ENCODE measurements around the gene SFXN5. TPM values are rescaled to one million over a fixed set of nuclear protein-coding genes. Genes with fewer than 3 reads are reported as not detected.

SFXN5 gene
- total and polyA plus RNA-seq, 2 of the 8 experiments (the other 6 are each of a cell fraction or from before 2014, with no cell fraction given): 29.3 to 33.1 TPM

GRCh38 chr2:73043276-73043675, 28.2 kb downstream of the SFXN5 start:
- no peak overlapping the region for H3K18ac ChIP-seq (ENCODE audit: extremely low read depth, low read length)
- 93% methylated on average over 5 of the region's 5 CpGs; no CpG with 5 or more reads in 1 of the 2 experiments for WGBS, 2 experiments (ENCODE audit: extremely low coverage in 1 of 2, insufficient coverage in 1 of 2, insufficient read length in 1 of 2, insufficient replicate concordance in 2 of 2, low coverage in 1 of 2, low lambda C conversion rate in 2 of 2, missing lambda C conversion rate in 1 of 2)
- no peak overlapping the region for H2BK15ac ChIP-seq (ENCODE audit: low read length)
- no peak overlapping the region for H2AK5ac ChIP-seq (ENCODE audit: low read depth, low read length)
- peaks cover 0 to 2% of the 10 kb centered on the region in 2 experiments for H4K20me1 ChIP-seq (replicated peaks in 1 of 2; ENCODE audit: control insufficient read depth in 1 of 2, insufficient read depth in 2 of 2, low read length in 2 of 2)
- no peak overlapping the region for H2BK20ac ChIP-seq (ENCODE audit: low read length)
- H3K9ac ChIP-seq (replicated peaks in 1 of 4; ENCODE audit: extremely low read depth in 1 of 4, low read depth in 3 of 4, low read length in 3 of 4): no peak overlapping the region
- no peak overlapping the region for H2BK120ac ChIP-seq (replicated peaks; ENCODE audit: low read depth, low read length)
- no peaks in the 10 kb centered on the region for H3K27me3 ChIP-seq (replicated peaks in 1 of 4; ENCODE audit: control insufficient read depth in 3 of 4, extremely low read depth in 1 of 4, insufficient read depth in 3 of 4, low read length in 3 of 4)
- H3K36me3 ChIP-seq (ENCODE audit: control insufficient read depth in 2 of 4, insufficient read depth in 4 of 4, low read length in 3 of 4): peaks cover 0 to 2% (median 0%) of the 10 kb centered on the region in 4 experiments; a peak in 2 of 8 replicates
- H3K4me2 ChIP-seq (ENCODE audit: insufficient read depth in 1 of 2, low read depth in 2 of 2, low read length in 2 of 2): no peak overlapping the region
- no peak overlapping the region for H3K4ac ChIP-seq (replicated peaks; ENCODE audit: insufficient read length, low read depth, low read length)
- H3K79me1 ChIP-seq (ENCODE audit: low read depth, low read length): no peaks in the 10 kb centered on the region; the same call in 1 of the 2 replicates
- no peak overlapping the region for H3K4me3 ChIP-seq (ENCODE audit: extremely low read depth in 1 of 4, insufficient read depth in 2 of 4, low read depth in 3 of 4, low read length in 4 of 4)
- ChIA-PET CTCF (ENCODE audit: partially characterized antibody) (interaction anchor here (0.9 to 1.7 kb wide), 6 partner anchors 19 to 113 kb away, joined by 3 to 6 read pairs (median 5); no protein-coding TSS in a partner anchor), POLR2A (ENCODE audit: partially characterized antibody) (interaction anchor here (1.6 kb wide), 1 partner anchor 34 kb away, joined by 3 read pairs; no protein-coding TSS in a partner anchor)
- no peak overlapping the region for H4K5ac ChIP-seq (ENCODE audit: insufficient read length, low read depth, low read length)
- no peak overlapping the region for H3K27ac ChIP-seq (ENCODE audit: low read depth, low read length)
- no peaks in the 10 kb centered on the region for H3K79me2 ChIP-seq (ENCODE audit: control insufficient read depth in 1 of 2, insufficient read depth in 2 of 2, low read length in 2 of 2)
- no peak overlapping the region for H3K23ac ChIP-seq (ENCODE audit: insufficient read length)
- 0 out of 7 replicates have a peak, but pooled peaks cover 0 to 2% (median 0%) of the 10 kb centered on the region in 4 experiments for H3K4me1 ChIP-seq (replicated peaks in 1 of 4; ENCODE audit: control insufficient read depth in 3 of 4, insufficient read depth in 4 of 4, low read length in 3 of 4)
- H2AFZ ChIP-seq (ENCODE audit: low read length): no peak overlapping the region
- FAIRE-seq (no peak), DNase-seq (ENCODE audit: low read depth in 1 of 2, low spot score in 2 of 2) (no peak)
- H2BK5ac ChIP-seq (ENCODE audit: low read depth, low read length): no peak overlapping the region
- H3K9me3 ChIP-seq (ENCODE audit: insufficient read depth in 2 of 2, low read depth in 1 of 2, low read length in 1 of 2): no peaks in the 10 kb centered on the region
- H3K56ac ChIP-seq (replicated peaks; ENCODE audit: insufficient read length, low read depth, low read length): no peak overlapping the region
- no peak overlapping the region for H4K8ac ChIP-seq (ENCODE audit: extremely low read depth, insufficient read depth, low read length)
- no peak overlapping the region for H2BK12ac ChIP-seq (ENCODE audit: low read depth, low read length)
- no peak overlapping the region for H4K91ac ChIP-seq (replicated peaks; ENCODE audit: insufficient read length, low read length)
- no peaks in the 10 kb centered on the region for H3K23me2 ChIP-seq (ENCODE audit: low read depth, low read length)
- no peak overlapping the region for H3K14ac ChIP-seq (ENCODE audit: insufficient read length)
- TF ChIP-seq SIX5 (IDR thresholded peaks at IDR 0.05; ENCODE audit: low read depth, low read length): no peak
- no peak for TF ChIP-seq CHD1 (IDR thresholded peaks at IDR 0.05; ENCODE audit: low read depth, low read length)
- TF ChIP-seq CREB1 (IDR thresholded peaks at IDR 0.05): no peak
- no peak for TF ChIP-seq PHF8 (conservative IDR thresholded peaks at IDR 0.05; ENCODE audit: low read depth, low read length)
- no peak for TF ChIP-seq E2F6 (IDR thresholded peaks at IDR 0.05)
- no peak for TF ChIP-seq KDM5A (IDR thresholded peaks at IDR 0.05; ENCODE audit: low read length)
- no peak for TF ChIP-seq YY1 (IDR thresholded peaks at IDR 0.05; ENCODE audit: low read depth, low read length)
- TF ChIP-seq SIN3A (conservative IDR thresholded peaks at IDR 0.05 in 1 of 2, IDR thresholded peaks at IDR 0.05 in 1 of 2; ENCODE audit: low read depth in 1 of 2, low read length in 2 of 2): no peak
- TF ChIP-seq POLR2A (IDR thresholded peaks at IDR 0.05; ENCODE audit: control extremely low read depth in 1 of 2, low read depth in 2 of 2, low read length in 2 of 2): no peak
- no peak for TF ChIP-seq CBX8 (IDR thresholded peaks at IDR 0.05; ENCODE audit: borderline replicate concordance, low read depth, low read length)
- TF ChIP-seq CBX5 (IDR thresholded peaks at IDR 0.05; ENCODE audit: low read depth, low read length): no peak
- no peak for TF ChIP-seq ASH2L (IDR thresholded peaks at IDR 0.05; ENCODE audit: low read length)
